Measurements from ENCODE around the gene KCNH2. TPM values are rescaled to one million over a fixed set of nuclear protein-coding genes. Genes with fewer than 3 reads are reported as not detected.

Gene KCNH2
- total and polyA plus RNA-seq, 2 of the 8 experiments (the other 6 are each of a cell fraction or from before 2014, with no cell fraction given): 8.0 to 15.0 TPM

DNA sequence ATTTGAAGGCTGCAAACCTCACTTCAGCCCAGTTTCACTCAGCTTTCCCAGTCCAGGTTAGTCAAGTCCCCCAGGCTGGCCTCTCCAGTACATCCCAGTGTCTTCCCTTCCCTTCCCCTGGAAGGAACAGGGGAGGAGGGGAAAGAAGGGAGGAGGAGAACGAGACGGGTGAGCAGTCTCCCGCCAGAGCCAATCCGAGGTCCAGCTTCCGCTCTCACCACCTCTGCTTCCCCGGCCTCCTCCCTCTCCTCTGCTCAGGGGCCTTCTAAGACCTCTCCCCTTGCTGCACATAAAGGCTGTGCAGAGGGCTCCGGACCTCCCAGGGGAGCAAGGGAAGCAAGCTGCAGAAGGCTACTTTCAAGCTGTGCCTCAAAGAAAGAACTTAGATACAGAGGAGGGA lies 42.1 kb upstream of the KCNH2 start:
- Histone ChIP-seq H2BK5ac (ENCODE audit: low read depth, low read length) (peak overlapping the region; percentile 63; the same call in 1 of the 2 replicates), H4K8ac (ENCODE audit: extremely low read depth, insufficient read depth, low read length) (no peak overlapping the region), H3K18ac (ENCODE audit: extremely low read depth, low read length) (peak overlapping the region; percentile 38; the same call in 1 of the 2 replicates), H3K4me3 (ENCODE audit: extremely low read depth in 1 of 4, insufficient read depth in 2 of 4, low read depth in 3 of 4, low read length in 4 of 4) (no peak overlapping the region), H2AK5ac (ENCODE audit: low read depth, low read length) (no peak overlapping the region; the same call in 1 of the 2 replicates), H2AFZ (ENCODE audit: low read length) (peak overlapping the region; percentile 66; the same call in 1 of the 2 replicates), H2BK20ac (ENCODE audit: low read length) (peak overlapping the region; percentile 97), H3K9ac (replicated peaks in 1 of 4; ENCODE audit: extremely low read depth in 1 of 4, low read depth in 3 of 4, low read length in 3 of 4) (no peak overlapping the region), H3K4ac (replicated peaks; ENCODE audit: insufficient read length, low read depth, low read length) (no peak overlapping the region), H2BK12ac (ENCODE audit: low read depth, low read length) (peak overlapping the region; percentile 95; the same call in 1 of the 2 replicates), H4K91ac (replicated peaks; ENCODE audit: insufficient read length, low read length) (no peak overlapping the region), H3K27ac (ENCODE audit: low read depth, low read length) (no peak overlapping the region), H3K79me1 (ENCODE audit: low read depth, low read length) (no peaks in the 10 kb centered on the region), H3K79me2 (ENCODE audit: control insufficient read depth in 1 of 2, insufficient read depth in 2 of 2, low read length in 2 of 2) (no peaks in the 10 kb centered on the region), H3K27me3 (replicated peaks in 1 of 4; ENCODE audit: control insufficient read depth in 3 of 4, extremely low read depth in 1 of 4, insufficient read depth in 3 of 4, low read length in 3 of 4) (peaks cover 8 to 44% (median 38%) of the 10 kb centered on the region in 4 experiments), H3K9me3 (ENCODE audit: insufficient read depth in 2 of 2, low read depth in 1 of 2, low read length in 1 of 2) (no peaks in the 10 kb centered on the region), H3K36me3 (ENCODE audit: control insufficient read depth in 2 of 4, insufficient read depth in 4 of 4, low read length in 3 of 4) (no peaks in the 10 kb centered on the region), H4K5ac (ENCODE audit: insufficient read length, low read depth, low read length) (no peak overlapping the region), H3K4me2 (ENCODE audit: insufficient read depth in 1 of 2, low read depth in 2 of 2, low read length in 2 of 2) (no peak overlapping the region; a peak in 1 of 4 replicates), H3K4me1 (replicated peaks in 1 of 4; ENCODE audit: control insufficient read depth in 3 of 4, insufficient read depth in 4 of 4, low read length in 3 of 4) (peaks cover 0 to 23% (median 16%) of the 10 kb centered on the region in 4 experiments; a peak in 5 of 7 replicates), H3K14ac (ENCODE audit: insufficient read length) (no peak overlapping the region), H3K23me2 (ENCODE audit: low read depth, low read length) (peaks cover 7% of the 10 kb centered on the region; the same call in 1 of the 2 replicates), H2BK120ac (replicated peaks; ENCODE audit: low read depth, low read length) (no peak overlapping the region), H3K23ac (ENCODE audit: insufficient read length) (no peak overlapping the region), H3K56ac (replicated peaks; ENCODE audit: insufficient read length, low read depth, low read length) (no peak overlapping the region), H2BK15ac (ENCODE audit: low read length) (peak overlapping the region; percentile 99), H4K20me1 (replicated peaks in 1 of 2; ENCODE audit: control insufficient read depth in 1 of 2, insufficient read depth in 2 of 2, low read length in 2 of 2) (no peaks in the 10 kb centered on the region)
- 38% methylated on average over 1 of the region's 7 CpGs; no CpG with 5 or more reads in 1 of the 2 experiments for WGBS, 2 experiments (ENCODE audit: extremely low coverage in 1 of 2, insufficient coverage in 1 of 2, insufficient read length in 1 of 2, insufficient replicate concordance in 2 of 2, low coverage in 1 of 2, low lambda C conversion rate in 2 of 2, missing lambda C conversion rate in 1 of 2)
- DNase-seq (ENCODE audit: low read depth in 1 of 2, low spot score in 2 of 2): no peak
- ChIA-PET POLR2A (ENCODE audit: partially characterized antibody) (interaction anchor here (2.6 to 3.2 kb wide), 2 partner anchors 11 to 41 kb away, joined by 15 to 16 read pairs; no protein-coding TSS in a partner anchor), CTCF (ENCODE audit: partially characterized antibody) (interaction anchor here (0.9 to 8.0 kb wide), 16 partner anchors 9 to 119 kb away, joined by 3 to 116 read pairs (median 11); partner anchors contain the start of genes ABCB8, ASIC3, FASTK and NOS3)
- no peak for FAIRE-seq
- TF ChIP-seq, protein P1, sequence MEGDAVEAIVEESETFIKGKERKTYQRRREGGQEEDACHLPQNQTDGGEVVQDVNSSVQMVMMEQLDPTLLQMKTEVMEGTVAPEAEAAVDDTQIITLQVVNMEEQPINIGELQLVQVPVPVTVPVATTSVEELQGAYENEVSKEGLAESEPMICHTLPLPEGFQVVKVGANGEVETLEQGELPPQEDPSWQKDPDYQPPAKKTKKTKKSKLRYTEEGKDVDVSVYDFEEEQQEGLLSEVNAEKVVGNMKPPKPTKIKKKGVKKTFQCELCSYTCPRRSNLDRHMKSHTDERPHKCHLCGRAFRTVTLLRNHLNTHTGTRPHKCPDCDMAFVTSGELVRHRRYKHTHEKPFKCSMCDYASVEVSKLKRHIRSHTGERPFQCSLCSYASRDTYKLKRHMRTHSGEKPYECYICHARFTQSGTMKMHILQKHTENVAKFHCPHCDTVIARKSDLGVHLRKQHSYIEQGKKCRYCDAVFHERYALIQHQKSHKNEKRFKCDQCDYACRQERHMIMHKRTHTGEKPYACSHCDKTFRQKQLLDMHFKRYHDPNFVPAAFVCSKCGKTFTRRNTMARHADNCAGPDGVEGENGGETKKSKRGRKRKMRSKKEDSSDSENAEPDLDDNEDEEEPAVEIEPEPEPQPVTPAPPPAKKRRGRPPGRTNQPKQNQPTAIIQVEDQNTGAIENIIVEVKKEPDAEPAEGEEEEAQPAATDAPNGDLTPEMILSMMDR (IDR thresholded peaks at IDR 0.05; ENCODE audit: control extremely low read depth in 1 of 3, insufficient read depth in 1 of 3, low read depth in 1 of 3, low read length in 3 of 3): no peak
- TF ChIP-seq SIN3A (conservative IDR thresholded peaks at IDR 0.05 in 1 of 2, IDR thresholded peaks at IDR 0.05 in 1 of 2; ENCODE audit: low read depth in 1 of 2, low read length in 2 of 2): no peak
- TF ChIP-seq POLR2AphosphoS5 (IDR thresholded peaks at IDR 0.05; ENCODE audit: low read depth, low read length): no peak
- no peak for TF ChIP-seq SAP30 (IDR thresholded peaks at IDR 0.05; ENCODE audit: insufficient read depth, insufficient replicate concordance, low read length)
- TF ChIP-seq BACH1 (IDR thresholded peaks at IDR 0.05; ENCODE audit: low read length): no peak
- TF ChIP-seq SUZ12 (IDR thresholded peaks at IDR 0.05; ENCODE audit: low read length): no peak
- no peak for TF ChIP-seq RXRA (IDR thresholded peaks at IDR 0.05; ENCODE audit: insufficient read depth, low read depth, low read length)
- no peak for TF ChIP-seq HDAC2 (IDR thresholded peaks at IDR 0.05; ENCODE audit: borderline replicate concordance in 1 of 2, low read depth in 2 of 2, low read length in 2 of 2)

Measured in H1 (cell line).